ENCODE measurements around the gene RPL22.

Gene RPL22

DNA sequence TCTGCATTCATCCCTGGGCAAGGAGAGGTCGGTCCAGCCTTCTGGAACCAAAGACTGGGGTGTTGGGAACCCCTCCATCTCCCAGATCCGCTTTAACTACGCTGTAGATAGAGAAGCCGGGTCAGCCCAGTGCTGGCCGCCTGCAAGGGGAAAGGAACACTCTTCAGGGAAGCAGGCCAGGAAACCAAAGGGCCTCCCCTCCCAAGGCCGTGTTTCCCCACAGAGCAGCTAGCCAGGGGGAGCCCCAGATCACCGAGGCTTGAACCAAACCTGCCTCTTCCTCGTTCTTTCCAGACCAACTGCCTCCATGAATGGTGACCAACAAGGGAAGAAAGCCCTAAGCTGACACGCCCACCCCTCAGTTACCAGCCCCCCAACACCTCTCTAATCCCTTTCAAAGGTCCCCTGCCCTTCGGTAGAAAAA is 18.0 kb downstream of the RPL22 start:
- no peak overlapping the region for H3K4me2 ChIP-seq (ENCODE audit: low read length)
- H3K27ac ChIP-seq (ENCODE audit: low read length): no peak overlapping the region
- H3K27me3 ChIP-seq (ENCODE audit: low read depth, low read length): no peaks in the 10 kb centered on the region
- peaks cover 12% of the 10 kb centered on the region for H4K20me1 ChIP-seq (ENCODE audit: insufficient read depth, low read length)
- peaks cover 4% of the 10 kb centered on the region; the same call in 1 of the 2 replicates for H3K79me2 ChIP-seq (ENCODE audit: low read length)
- H3K36me3 ChIP-seq (replicated peaks; ENCODE audit: low read depth, low read length): peaks cover 16% of the 10 kb centered on the region
- H3K9me3 ChIP-seq (ENCODE audit: insufficient read depth, low read length): no peaks in the 10 kb centered on the region
- H3K9ac ChIP-seq (ENCODE audit: low read length): no peak overlapping the region
- H2AFZ ChIP-seq (ENCODE audit: low read depth, low read length): no peak overlapping the region
- TF ChIP-seq EZH2phosphoT487 (IDR thresholded peaks at IDR 0.05; ENCODE audit: low read depth): no peak
- TF ChIP-seq, protein P1, sequence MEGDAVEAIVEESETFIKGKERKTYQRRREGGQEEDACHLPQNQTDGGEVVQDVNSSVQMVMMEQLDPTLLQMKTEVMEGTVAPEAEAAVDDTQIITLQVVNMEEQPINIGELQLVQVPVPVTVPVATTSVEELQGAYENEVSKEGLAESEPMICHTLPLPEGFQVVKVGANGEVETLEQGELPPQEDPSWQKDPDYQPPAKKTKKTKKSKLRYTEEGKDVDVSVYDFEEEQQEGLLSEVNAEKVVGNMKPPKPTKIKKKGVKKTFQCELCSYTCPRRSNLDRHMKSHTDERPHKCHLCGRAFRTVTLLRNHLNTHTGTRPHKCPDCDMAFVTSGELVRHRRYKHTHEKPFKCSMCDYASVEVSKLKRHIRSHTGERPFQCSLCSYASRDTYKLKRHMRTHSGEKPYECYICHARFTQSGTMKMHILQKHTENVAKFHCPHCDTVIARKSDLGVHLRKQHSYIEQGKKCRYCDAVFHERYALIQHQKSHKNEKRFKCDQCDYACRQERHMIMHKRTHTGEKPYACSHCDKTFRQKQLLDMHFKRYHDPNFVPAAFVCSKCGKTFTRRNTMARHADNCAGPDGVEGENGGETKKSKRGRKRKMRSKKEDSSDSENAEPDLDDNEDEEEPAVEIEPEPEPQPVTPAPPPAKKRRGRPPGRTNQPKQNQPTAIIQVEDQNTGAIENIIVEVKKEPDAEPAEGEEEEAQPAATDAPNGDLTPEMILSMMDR (IDR thresholded peaks at IDR 0.05; ENCODE audit: low read depth, low read length): no peak
- no peaks in the 10 kb centered on the region for H3K4me1 ChIP-seq (ENCODE audit: low read length)
- H3K4me3 ChIP-seq (ENCODE audit: low read length): no peak overlapping the region

- TF ChIP-seq EZH2phosphoT487 (IDR thresholded peaks at IDR 0.05; ENCODE audit: low read depth): no peak
- TF ChIP-seq, protein P1 (IDR thresholded peaks at IDR 0.05; ENCODE audit: low read depth, low read length): no peak
- no peaks in the 10 kb centered on the region for H3K27me3 ChIP-seq (ENCODE audit: low read depth, low read length)
- no peak overlapping the region for H3K4me3 ChIP-seq (ENCODE audit: low read length)
- no peak overlapping the region for H3K4me2 ChIP-seq (ENCODE audit: low read length)
- no peaks in the 10 kb centered on the region for H3K9me3 ChIP-seq (ENCODE audit: insufficient read depth, low read length)
- H4K20me1 ChIP-seq (ENCODE audit: insufficient read depth, low read length): peaks cover 10% of the 10 kb centered on the region
- no peaks in the 10 kb centered on the region for H3K4me1 ChIP-seq (ENCODE audit: low read length)
- H3K79me2 ChIP-seq (ENCODE audit: low read length): peaks cover 3% of the 10 kb centered on the region; the same call in 1 of the 2 replicates
- no peak overlapping the region for H3K9ac ChIP-seq (ENCODE audit: low read length)
- H3K36me3 ChIP-seq (replicated peaks; ENCODE audit: low read depth, low read length): peaks cover 16% of the 10 kb centered on the region
- no peak overlapping the region for H2AFZ ChIP-seq (ENCODE audit: low read depth, low read length)
- no peak overlapping the region for H3K27ac ChIP-seq (ENCODE audit: low read length)
These were observed 18.6 kb downstream of the RPL22 start for GRCh38 chr1:6180707-6181311.

- peaks cover 12% of the 10 kb centered on the region for H3K36me3 ChIP-seq (replicated peaks; ENCODE audit: low read depth, low read length)
- H3K27me3 ChIP-seq (ENCODE audit: low read depth, low read length): no peaks in the 10 kb centered on the region
- H3K9me3 ChIP-seq (ENCODE audit: insufficient read depth, low read length): no peaks in the 10 kb centered on the region
- no peak within 1 kb of the TSS for H3K4me2 ChIP-seq (ENCODE audit: low read length)
- H4K20me1 ChIP-seq (ENCODE audit: insufficient read depth, low read length): peaks cover 5% of the 10 kb centered on the region
- no peak within 1 kb of the TSS for H3K4me3 ChIP-seq (ENCODE audit: low read length)
- H3K27ac ChIP-seq (ENCODE audit: low read length): no peak within 1 kb of the TSS
- H2AFZ ChIP-seq (ENCODE audit: low read depth, low read length): no peak within 1 kb of the TSS
- H3K79me2 ChIP-seq (ENCODE audit: low read length): no peaks in the 10 kb centered on the region
- no peak within 1 kb of the TSS for H3K9ac ChIP-seq (ENCODE audit: low read length)
- TF ChIP-seq, protein P1 (IDR thresholded peaks at IDR 0.05; ENCODE audit: low read depth, low read length): no peak
- TF ChIP-seq EZH2phosphoT487 (IDR thresholded peaks at IDR 0.05; ENCODE audit: low read depth): no peak
- no peaks in the 10 kb centered on the region for H3K4me1 ChIP-seq (ENCODE audit: low read length)
These were observed 19.1 kb downstream of the RPL22 start, which contains the start of gene CHD5 for GRCh38 chr1:6180268-6180706. Gene CHD5 (minus strand): TSS chr1:6180321. CDS start chr1:6180023, 298 bp downstream.

- Histone ChIP-seq H3K9me3 (ENCODE audit: insufficient read depth, low read length) (no peaks in the 10 kb centered on the region), H3K4me2 (ENCODE audit: low read length) (no peak overlapping the region), H3K4me3 (ENCODE audit: low read length) (no peak overlapping the region), H3K27me3 (ENCODE audit: low read depth, low read length) (no peaks in the 10 kb centered on the region), H3K27ac (ENCODE audit: low read length) (no peak overlapping the region), H4K20me1 (ENCODE audit: insufficient read depth, low read length) (peaks cover under 1% of the 10 kb centered on the region; the same call in 1 of the 2 replicates), H3K9ac (ENCODE audit: low read length) (no peak overlapping the region), H2AFZ (ENCODE audit: low read depth, low read length) (no peak overlapping the region), H3K79me2 (ENCODE audit: low read length) (no peaks in the 10 kb centered on the region), H3K36me3 (replicated peaks; ENCODE audit: low read depth, low read length) (peaks cover 6% of the 10 kb centered on the region), H3K4me1 (ENCODE audit: low read length) (no peaks in the 10 kb centered on the region)
- TF ChIP-seq EZH2phosphoT487 (IDR thresholded peaks at IDR 0.05; ENCODE audit: low read depth): no peak
- TF ChIP-seq, protein P1 (IDR thresholded peaks at IDR 0.05; ENCODE audit: low read depth, low read length): no peak
These were observed 19.7 kb downstream of the RPL22 start for GRCh38 chr1:6179564-6180175.

All from OCI-LY3 (cell line).